ENCODE measurements around the gene NREP.

DNA sequence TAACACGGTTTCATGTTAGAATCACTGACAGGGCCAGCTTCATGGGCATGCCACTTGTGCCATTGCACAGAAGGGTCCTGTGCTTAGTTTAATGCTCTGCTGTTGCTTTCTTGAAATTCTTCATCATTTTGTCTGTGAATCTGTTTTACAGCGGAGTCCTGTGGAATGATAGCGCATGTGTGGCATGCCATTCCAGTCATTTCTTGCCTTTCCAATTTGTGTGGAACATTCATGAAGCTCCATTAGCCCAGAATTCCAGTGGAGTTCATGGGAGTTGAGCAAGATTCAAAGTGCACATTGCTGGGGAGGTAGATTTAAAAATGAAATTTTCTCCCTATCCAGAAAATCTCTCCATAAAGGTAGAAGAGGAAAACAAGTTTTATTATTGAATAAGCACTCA is 43.4 kb upstream of the NREP start:
- TF ChIP-seq RELA (CRISPR knock-in tag; IDR thresholded peaks at IDR 0.05; ENCODE audit: borderline replicate concordance), result no peak
- TF ChIP-seq, protein P1, sequence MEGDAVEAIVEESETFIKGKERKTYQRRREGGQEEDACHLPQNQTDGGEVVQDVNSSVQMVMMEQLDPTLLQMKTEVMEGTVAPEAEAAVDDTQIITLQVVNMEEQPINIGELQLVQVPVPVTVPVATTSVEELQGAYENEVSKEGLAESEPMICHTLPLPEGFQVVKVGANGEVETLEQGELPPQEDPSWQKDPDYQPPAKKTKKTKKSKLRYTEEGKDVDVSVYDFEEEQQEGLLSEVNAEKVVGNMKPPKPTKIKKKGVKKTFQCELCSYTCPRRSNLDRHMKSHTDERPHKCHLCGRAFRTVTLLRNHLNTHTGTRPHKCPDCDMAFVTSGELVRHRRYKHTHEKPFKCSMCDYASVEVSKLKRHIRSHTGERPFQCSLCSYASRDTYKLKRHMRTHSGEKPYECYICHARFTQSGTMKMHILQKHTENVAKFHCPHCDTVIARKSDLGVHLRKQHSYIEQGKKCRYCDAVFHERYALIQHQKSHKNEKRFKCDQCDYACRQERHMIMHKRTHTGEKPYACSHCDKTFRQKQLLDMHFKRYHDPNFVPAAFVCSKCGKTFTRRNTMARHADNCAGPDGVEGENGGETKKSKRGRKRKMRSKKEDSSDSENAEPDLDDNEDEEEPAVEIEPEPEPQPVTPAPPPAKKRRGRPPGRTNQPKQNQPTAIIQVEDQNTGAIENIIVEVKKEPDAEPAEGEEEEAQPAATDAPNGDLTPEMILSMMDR (IDR thresholded peaks at IDR 0.05), result no peak
- no peak for TF ChIP-seq GABPB1 (CRISPR knock-in tag; IDR thresholded peaks at IDR 0.05)
- TF ChIP-seq, protein P2, sequence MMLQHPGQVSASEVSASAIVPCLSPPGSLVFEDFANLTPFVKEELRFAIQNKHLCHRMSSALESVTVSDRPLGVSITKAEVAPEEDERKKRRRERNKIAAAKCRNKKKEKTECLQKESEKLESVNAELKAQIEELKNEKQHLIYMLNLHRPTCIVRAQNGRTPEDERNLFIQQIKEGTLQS (CRISPR knock-in tag; conservative IDR thresholded peaks at IDR 0.05), result no peak
- no peak for TF ChIP-seq TP53 (CRISPR knock-in tag; IDR thresholded peaks at IDR 0.05)
- no peak for TF ChIP-seq FOXJ3 (CRISPR knock-in tag; IDR thresholded peaks at IDR 0.05; ENCODE audit: borderline replicate concordance)
- no peak for TF ChIP-seq OVOL2 (CRISPR knock-in tag; IDR thresholded peaks at IDR 0.05; ENCODE audit: borderline replicate concordance)
- TF ChIP-seq, protein P3, sequence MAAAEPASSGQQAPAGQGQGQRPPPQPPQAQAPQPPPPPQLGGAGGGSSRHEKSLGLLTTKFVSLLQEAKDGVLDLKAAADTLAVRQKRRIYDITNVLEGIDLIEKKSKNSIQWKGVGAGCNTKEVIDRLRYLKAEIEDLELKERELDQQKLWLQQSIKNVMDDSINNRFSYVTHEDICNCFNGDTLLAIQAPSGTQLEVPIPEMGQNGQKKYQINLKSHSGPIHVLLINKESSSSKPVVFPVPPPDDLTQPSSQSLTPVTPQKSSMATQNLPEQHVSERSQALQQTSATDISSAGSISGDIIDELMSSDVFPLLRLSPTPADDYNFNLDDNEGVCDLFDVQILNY (CRISPR knock-in tag; IDR thresholded peaks at IDR 0.05), result no peak
- no peak for TF ChIP-seq IRF2 (CRISPR knock-in tag; IDR thresholded peaks at IDR 0.05; ENCODE audit: borderline replicate concordance, low read depth)
- TF ChIP-seq, protein P4, sequence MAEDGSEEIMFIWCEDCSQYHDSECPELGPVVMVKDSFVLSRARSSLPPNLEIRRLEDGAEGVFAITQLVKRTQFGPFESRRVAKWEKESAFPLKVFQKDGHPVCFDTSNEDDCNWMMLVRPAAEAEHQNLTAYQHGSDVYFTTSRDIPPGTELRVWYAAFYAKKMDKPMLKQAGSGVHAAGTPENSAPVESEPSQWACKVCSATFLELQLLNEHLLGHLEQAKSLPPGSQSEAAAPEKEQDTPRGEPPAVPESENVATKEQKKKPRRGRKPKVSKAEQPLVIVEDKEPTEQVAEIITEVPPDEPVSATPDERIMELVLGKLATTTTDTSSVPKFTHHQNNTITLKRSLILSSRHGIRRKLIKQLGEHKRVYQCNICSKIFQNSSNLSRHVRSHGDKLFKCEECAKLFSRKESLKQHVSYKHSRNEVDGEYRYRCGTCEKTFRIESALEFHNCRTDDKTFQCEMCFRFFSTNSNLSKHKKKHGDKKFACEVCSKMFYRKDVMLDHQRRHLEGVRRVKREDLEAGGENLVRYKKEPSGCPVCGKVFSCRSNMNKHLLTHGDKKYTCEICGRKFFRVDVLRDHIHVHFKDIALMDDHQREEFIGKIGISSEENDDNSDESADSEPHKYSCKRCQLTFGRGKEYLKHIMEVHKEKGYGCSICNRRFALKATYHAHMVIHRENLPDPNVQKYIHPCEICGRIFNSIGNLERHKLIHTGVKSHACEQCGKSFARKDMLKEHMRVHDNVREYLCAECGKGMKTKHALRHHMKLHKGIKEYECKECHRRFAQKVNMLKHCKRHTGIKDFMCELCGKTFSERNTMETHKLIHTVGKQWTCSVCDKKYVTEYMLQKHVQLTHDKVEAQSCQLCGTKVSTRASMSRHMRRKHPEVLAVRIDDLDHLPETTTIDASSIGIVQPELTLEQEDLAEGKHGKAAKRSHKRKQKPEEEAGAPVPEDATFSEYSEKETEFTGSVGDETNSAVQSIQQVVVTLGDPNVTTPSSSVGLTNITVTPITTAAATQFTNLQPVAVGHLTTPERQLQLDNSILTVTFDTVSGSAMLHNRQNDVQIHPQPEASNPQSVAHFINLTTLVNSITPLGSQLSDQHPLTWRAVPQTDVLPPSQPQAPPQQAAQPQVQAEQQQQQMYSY (CRISPR knock-in tag; IDR thresholded peaks at IDR 0.05), result no peak
- TF ChIP-seq MXD4 (CRISPR knock-in tag; IDR thresholded peaks at IDR 0.05; ENCODE audit: borderline replicate concordance), result no peak
- TF ChIP-seq, protein P5, sequence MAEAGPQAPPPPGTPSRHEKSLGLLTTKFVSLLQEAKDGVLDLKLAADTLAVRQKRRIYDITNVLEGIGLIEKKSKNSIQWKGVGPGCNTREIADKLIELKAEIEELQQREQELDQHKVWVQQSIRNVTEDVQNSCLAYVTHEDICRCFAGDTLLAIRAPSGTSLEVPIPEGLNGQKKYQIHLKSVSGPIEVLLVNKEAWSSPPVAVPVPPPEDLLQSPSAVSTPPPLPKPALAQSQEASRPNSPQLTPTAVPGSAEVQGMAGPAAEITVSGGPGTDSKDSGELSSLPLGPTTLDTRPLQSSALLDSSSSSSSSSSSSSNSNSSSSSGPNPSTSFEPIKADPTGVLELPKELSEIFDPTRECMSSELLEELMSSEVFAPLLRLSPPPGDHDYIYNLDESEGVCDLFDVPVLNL (CRISPR knock-in tag; IDR thresholded peaks at IDR 0.05; ENCODE audit: borderline replicate concordance, low read depth), result no peak
- no peak for TF ChIP-seq EMX1 (CRISPR knock-in tag; IDR thresholded peaks at IDR 0.05)
- TF ChIP-seq ZNF121 (CRISPR knock-in tag; IDR thresholded peaks at IDR 0.05), result no peak

All from WTC11 (cell line).